GM10248 (cell line): ENCODE results near the gene RAD50.

Experiments used
- CTCF ChIA-PET: fragments of 300-600 bp; sonication (Branson Sonifier 250); formaldehyde crosslinking; extraction: SDS; loops from one replicate; lab custom pipeline; 2021; ENCODE audit warnings: antibody characterized with exemption; lab: Yijun Ruan, JAX
- POLR2A ChIA-PET: fragments of 350-650 bp; sonication (Branson Sonifier 250); formaldehyde crosslinking; extraction: SDS; loops from one replicate; lab custom pipeline; 2020; ENCODE audit warnings: antibody characterized with exemption; lab: Yijun Ruan, JAX
- DNase-seq: peaks from one replicate; pipeline ENCODE4 v3.0.0; 2012; ENCODE audit errors: extremely low spot score
- CTCF ChIP-seq: IDR thresholded peaks from 2 replicates; pipeline ENCODE4 v1.5.1; 2012; ENCODE audit warnings: mild to moderate bottlenecking, low read depth; ENCODE audit errors: extremely low read depth, missing control alignments, control extremely low read depth

The RAD50 gene

GRCh38 chr5:132526974-132527564, 29.7 kb upstream of the RAD50 start:
- ChIA-PET POLR2A (no interaction called here), CTCF (interaction anchor here (0.7 to 6.0 kb wide), 56 partner anchors 10 to 579 kb away, joined by 3 to 67 read pairs (median 4); partner anchors contain the start of genes AFF4, IL13, IL5 and IRF1)
- DNase-seq: no peak
- no peak for TF ChIP-seq CTCF

- POLR2A ChIA-PET: no interaction called here
- no peak for DNase-seq
- no peak for TF ChIP-seq CTCF
- CTCF ChIA-PET: interaction anchor here (0.8 to 6.0 kb wide), 23 partner anchors 9 to 363 kb away, joined by 3 to 67 read pairs (median 6); partner anchors contain the start of genes IL5, IRF1 and RAD50
Observed at GRCh38 chr5:132528021-132528420, 28.8 kb upstream of the RAD50 start.

- TF ChIP-seq CTCF: no peak
- ChIA-PET CTCF (interaction anchor here (1.0 to 6.0 kb wide), 11 partner anchors 8 to 290 kb away, joined by 3 to 67 read pairs (median 5); no protein-coding TSS in a partner anchor), POLR2A (no interaction called here)
- no peak for DNase-seq
Observed at GRCh38 chr5:132528866-132529634, 27.7 kb upstream of the RAD50 start.

- CTCF ChIA-PET: interaction anchor here (0.7 kb wide), 2 partner anchors 11 to 353 kb away, joined by 3 read pairs; no protein-coding TSS in a partner anchor
- TF ChIP-seq CTCF: no peak
- DNase-seq: no peak
- POLR2A ChIA-PET: no interaction called here
Observed at GRCh38 chr5:132530946-132531345, 25.8 kb upstream of the RAD50 start.

- no peak for TF ChIP-seq CTCF
- CTCF ChIA-PET: interaction anchor here (1.3 kb wide), 1 partner anchor 33 kb away, joined by 3 read pairs; no protein-coding TSS in a partner anchor
- DNase-seq: no peak
- POLR2A ChIA-PET: no interaction called here
Observed at GRCh38 chr5:132539716-132540115, 17.1 kb upstream of the RAD50 start.

GRCh38 chr5:132540149-132540548, 16.6 kb upstream of the RAD50 start:
- POLR2A ChIA-PET: no interaction called here
- DNase-seq: no peak
- TF ChIP-seq CTCF: no peak
- CTCF ChIA-PET: interaction anchor here (1.3 kb wide), 1 partner anchor 34 kb away, joined by 3 read pairs; no protein-coding TSS in a partner anchor
